Measurements from ENCODE around the gene CYTH3.
A peak's percentile ranks its signal among the peaks of the same experiment; 100 is the strongest.
"Not testable (repeated sequence)": the region's sequence is repeated elsewhere in the genome, so short reads cannot be mapped to it uniquely, and the experiment has no call there.

Gene CYTH3

DNA sequence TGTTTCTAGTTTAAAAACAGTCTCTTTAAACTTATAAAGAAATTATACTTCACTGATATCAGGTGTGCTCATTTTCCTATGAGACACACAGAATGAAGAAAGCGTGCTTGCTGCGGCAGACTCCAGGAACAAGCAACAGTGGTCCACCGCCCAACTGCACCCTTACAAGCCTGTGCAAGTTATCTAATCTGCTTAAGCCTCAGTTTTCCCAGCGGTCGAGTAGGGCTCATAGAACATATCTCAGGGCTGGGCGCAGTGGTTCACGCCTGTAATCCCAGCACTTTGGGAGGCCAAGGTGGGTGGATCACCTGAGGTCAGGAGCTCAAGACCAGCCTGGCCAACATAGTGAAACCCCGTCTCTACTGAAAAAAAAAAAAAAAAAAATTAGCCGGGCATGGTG lies 43.1 kb downstream of the CYTH3 start:
- DNase-seq (ENCODE audit: low read depth) = not testable (repeated sequence)

DNA sequence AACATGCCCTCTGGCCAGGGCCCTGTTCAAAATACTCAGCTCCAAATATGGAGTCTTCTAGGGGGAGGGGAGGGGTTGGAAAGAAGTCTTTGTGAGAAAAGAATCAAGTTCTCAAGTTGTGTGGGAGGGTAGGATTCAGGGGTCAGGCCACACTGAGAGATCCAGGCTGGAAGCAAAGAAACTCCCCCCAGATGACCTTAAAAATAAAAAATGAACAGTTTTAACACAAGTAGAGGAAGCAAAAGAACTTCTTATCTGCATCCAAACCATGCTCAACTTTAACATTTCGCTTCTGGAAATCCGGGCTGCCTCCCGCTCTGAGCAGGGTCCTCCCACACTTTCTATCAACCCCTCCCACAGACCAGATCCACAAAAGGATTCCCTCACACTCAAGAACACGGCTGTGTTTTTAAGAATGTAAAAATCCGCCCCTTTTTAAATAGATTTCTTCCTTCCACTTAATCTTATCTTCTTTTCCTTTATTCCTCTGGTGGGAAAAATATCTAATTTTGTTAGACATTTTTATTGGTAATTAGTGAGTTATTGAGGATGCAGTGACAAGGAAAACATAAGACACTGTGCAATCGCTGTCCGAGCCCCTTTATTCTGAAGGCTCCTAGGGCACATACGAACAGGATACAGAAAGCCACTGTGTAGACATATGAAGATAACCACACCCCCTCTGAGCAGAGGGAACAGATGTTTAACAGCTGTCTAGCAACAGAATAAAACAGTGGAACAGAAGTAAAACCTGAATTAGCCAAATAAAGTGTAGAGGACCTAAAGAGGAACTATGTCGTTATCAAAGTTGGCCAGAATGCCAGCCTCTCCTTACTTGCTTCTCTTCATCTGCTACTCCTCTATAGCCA lies 43.8 kb downstream of the CYTH3 start:
- DNase-seq (ENCODE audit: low read depth) = peak; percentile 67

DNA sequence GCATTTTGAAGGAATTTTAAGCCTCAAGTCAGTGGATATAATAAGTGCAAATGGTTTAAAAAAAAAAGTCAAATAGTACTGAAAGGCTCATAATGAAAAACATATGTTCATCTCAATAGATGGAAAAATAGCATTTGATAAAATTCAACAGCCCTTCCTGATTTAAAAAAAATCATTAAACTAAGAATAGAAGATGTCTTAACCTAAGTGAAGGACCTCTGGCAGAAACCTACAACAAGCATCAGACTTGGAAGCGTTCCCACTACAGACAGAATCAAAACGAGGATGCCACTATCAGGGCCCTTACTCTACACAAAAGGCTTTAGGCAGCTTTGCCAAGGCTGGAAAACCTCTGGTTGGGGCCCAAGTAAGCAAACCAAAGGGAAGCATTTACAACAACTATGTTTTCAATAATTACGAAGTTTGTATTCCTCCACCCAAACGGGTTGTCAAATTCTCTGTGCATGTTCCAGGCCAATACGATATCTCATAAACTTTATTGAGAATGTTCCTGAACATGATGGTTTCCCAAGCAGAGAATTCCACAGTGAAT lies 45.1 kb downstream of the CYTH3 start:
- DNase-seq (ENCODE audit: low read depth) = peak; percentile 89

DNA sequence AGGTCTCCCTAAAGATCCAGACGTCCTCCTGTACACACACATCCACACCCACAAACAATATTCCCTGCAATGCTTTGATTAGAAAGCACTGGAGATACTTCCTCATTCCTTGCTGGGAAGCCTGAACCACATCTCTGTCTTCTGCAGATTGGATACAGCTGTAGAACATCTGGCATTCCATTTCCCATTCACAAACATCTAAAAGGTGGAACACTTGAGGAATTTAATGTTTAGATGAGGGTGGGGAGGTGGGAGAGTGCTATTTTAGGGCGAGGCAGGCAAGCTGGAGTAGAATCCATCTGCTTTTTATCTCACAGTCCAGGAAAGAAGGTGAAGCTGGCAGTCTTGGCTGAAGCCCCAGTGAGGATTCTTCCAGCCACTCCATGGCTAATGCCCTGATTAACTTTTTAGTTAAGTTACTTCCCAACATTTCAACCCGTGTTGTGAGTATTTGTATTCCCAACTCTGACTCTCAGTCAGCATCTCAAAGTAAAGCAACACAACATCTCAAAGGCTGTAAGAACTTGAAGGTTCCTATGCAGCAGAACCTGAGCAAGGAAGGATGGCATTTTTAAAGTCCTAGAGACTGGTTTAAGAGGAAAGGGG lies 46.1 kb downstream of the CYTH3 start:
- DNase-seq (ENCODE audit: low read depth) = peak; percentile 71

DNA sequence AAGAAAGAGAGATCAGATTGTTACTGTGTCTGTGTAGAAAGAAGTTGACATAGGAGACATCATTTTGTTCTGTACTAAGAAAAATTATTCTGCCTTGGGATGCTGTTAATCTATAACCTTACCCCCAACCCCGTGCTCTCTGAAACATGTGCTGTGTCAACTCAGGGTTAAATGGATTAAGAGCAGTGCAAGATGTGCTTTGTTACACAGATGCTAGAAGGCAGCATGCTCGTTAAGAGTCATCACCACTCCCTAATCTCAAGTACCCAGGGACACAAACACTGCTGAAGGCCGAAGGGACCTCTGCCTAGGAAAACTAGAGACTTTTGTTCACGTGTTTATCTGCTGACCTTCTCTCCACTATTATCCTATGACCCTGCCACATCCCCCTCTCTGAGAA lies 49.0 kb downstream of the CYTH3 start:
- DNase-seq (ENCODE audit: low read depth) = not testable (repeated sequence)

DNA sequence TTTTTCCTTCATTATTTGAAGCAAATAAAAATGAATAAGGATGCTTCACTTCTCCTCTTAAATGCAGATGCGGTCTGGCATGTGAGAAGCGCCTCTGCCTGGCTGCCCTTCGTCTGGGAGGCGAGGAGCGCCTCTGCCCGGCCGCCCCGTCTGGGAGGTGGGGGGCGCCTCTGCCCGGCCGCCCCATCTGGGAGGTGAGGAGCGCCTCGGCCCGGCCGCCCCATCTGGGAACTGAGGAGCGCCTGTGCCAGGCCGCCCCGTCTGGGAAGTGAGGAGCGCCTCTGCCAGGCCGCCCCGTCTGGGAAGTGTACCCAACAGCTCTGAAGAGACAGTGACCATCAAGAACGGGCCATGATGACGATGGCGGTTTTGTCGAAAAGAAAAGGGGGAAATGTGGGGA lies 49.4 kb downstream of the CYTH3 start:
- DNase-seq (ENCODE audit: low read depth) = not testable (repeated sequence)

DNA sequence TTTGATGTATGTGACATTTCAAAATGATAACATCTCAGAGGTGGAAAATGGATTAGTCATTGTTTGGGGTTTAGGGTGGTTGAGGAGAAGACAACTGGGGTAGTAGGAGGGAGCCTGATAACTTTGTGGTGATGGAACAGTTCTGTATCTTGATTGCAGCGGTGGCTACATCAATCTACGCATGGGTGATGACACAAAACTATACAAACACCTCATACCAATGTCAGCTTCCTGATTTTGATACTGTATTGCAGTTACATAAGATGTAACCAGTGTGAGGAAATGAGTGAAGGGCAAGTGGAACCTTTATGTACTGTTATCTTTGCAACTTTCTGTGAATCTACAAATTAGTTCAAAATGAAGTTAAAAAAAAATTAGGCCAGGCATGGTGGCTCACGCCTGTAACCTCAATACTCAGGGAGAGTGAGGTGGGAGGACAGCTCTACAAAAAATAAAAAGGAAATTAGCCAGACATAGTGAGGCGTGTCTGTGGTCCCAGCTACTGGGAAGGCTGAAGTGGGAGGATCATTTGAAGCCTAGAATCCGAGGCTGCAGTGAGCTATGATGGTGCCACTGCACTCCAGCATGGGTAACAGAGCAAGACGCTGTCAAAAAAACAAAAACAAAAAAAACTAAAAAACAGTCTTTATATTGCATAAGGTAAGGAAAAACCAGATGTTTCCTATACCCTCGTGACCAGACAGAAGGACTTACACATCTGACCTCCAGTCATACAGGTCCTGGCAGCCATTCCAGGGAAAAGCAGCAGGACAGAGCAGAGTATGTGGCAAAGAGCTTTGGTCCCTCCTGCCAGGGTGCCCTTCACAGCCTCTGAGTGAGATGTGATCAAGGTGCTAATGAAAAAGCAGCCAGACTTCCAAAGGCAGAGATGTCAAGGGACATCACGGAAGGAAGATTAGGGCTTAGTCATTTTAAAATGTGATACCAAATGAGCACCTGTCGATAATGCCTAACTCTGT lies 50.8 kb downstream of the CYTH3 start:
- DNase-seq (ENCODE audit: low read depth) = no peak

DNA sequence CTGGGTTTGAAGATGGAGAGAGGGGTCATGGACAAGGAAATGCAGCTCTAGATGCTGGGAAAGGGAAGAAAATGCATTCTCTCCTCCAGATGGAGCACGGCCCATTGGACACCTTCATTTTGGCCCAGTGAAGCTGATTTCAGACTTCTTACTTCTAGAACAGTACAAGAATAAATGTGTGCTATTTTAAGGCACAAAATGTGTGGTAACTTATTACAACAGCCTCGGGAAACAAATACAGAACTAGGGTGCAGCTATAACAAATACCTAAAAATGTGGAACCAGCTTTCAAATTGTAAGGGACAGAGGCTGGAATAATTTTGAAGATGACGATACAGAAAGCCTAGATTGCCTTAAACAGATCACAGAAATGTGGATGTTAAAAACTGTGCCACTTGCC lies 54.1 kb downstream of the CYTH3 start:
- DNase-seq (ENCODE audit: low read depth) = no peak

DNA sequence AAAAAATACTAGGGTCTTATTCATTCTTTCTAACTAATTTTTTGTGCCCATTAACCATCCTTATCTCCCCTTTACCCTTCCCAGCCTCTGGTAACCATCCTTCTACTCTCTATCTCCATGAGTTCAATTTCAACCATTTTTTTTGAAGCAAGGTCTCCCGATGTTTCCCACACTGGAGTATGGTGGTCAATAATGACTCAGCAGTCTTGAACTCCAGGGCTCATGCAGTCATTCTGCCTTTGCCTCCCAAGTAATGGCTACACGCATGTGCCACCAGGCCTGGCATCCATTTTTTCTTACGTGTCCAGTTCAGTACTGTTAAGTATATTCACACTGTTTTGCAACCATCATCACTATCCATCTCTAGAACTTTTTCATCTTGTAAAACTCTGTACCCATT lies 60.4 kb downstream of the CYTH3 start:
- DNase-seq (ENCODE audit: low read depth) = no peak

DNA sequence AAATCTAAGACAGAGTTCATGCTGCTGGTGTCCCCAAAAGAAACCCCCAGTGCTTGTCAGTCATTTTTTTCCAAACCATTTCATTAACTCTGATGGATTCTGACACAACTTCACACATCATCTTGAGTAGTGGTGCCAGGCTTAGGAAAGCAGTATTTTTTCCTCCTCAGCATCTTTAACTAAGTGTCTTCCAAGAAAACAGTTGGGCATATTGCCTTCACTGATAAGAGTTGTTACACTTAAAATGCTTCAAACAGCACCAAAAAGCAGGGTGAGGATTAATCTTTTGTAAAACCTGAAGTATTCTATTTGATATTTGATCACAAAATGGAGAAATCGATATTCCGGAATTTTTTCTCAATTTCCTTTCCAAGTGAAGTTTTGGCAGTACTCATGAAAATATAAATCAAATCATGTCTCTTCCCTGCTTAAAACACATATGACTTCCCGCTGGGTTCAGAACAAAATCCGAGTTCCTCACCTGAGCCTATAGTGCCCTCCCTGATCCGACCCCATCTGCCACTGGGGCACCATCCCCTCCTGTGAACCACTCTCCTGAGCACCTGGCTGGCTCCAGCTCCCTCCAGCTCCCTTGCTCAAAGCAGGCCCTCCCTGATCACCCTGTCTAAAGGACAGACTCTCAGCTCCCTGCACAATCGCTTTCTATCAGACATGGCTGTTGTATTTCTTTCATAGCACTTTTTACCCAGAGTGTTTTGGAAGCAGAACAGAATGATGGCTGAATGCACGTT lies 61.6 kb downstream of the CYTH3 start:
- no peak for DNase-seq (ENCODE audit: low read depth)

DNA sequence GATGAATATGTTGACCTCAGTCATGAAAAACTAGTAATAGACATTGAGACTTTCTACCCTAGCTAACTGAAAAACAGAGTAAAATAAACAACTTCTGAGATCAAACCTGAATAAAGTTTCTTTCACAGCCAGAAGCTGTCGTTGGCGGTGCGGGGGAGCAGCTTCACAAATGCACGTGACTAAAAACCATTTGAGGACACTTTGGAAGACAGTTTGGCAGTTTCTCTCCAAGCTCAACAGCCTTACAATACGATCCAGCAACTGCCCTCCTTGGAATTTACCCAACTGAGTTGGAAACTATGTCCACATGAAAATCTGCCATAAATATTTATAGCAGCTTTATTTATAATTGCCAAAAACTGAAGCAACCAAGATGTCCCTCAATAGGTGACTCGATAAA lies 63.1 kb downstream of the CYTH3 start:
- peak; percentile 72 for DNase-seq (ENCODE audit: low read depth)

DNA sequence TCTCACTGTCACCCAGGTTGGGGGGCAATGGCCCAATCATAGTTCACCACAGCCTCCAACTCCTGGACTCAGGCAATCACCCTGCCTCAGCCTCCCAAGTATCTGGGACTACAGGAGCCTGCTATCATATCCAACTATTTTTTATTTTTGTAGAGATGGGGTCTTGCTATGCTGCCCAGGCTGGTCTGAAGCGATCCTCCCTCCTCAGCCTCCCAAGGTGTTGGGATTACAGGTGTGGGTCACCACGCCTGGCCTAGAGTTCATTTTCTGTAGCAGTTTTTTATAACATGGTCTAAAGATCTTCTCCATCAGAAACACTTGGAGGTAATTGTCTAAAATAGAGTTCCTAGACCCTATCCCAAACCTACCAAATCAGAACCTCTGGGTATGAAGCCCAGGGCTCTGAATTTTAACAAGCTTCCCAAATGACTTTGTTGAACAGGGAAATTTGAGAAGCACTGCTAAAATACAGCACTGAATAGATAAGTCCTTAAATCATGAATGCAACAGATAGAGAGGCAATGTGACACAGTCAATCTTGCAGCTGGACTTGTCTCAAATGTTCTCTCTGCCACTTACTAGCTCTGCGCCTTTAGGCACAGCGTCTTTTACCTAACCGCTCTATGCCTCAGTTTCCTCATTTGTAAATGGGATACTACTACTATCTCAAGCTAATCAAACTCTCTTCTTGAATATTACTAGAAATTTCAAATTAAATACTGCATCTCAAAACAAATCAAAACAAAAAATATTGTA lies 63.7 kb downstream of the CYTH3 start:
- no peak for DNase-seq (ENCODE audit: low read depth)

DNA sequence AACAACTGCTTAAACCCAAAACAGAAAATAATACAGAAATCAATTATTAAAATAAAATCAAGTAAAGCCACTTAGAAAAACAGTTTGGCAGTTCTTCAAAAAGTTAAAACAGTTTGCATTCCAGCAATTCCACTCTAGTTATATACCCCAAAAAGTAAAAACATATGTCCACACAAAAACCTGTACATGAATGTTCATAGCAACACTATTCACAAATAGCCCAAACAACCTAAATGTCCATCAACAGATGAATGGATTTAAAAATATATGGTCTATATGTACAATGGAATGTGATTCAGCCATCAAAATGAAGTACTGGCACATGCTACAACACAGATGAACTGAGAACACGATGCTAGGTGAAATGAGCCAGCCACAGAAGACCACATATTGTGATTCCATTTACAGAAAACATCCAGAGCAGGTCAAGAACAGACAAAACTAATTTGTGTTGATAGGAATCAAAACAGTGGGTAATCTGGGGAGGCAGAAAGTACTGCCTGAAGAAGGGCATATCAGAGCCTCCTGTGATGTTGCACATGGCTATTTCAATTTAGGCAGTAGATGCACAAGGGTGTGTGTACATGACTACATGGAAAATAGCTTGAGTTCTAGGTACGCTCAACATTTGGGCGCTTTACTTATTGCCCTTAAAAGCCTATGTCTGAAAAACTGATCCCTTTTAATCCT lies 66.3 kb downstream of the CYTH3 start:
- peak; percentile 59 for DNase-seq (ENCODE audit: low read depth)

DNA sequence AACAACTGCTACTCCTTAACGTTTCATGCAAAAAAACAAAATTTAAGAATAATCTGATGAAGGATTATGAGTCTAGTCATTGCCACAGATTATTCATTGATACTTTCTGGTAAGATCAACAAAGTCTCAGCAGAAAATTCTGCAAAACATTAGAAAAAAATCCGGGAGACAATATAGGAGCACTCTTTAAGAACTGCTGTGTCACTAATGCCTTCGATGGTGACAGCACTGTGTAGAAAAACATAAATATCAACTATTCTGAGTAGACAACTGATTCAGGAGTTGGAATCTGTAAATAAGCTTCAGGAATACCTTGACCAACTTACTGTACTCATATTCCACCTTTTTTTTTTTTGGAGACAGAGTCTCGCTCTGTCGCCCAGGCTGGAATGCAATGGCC lies 69.0 kb downstream of the CYTH3 start:
- DNase-seq (ENCODE audit: low read depth) = no peak

DNA sequence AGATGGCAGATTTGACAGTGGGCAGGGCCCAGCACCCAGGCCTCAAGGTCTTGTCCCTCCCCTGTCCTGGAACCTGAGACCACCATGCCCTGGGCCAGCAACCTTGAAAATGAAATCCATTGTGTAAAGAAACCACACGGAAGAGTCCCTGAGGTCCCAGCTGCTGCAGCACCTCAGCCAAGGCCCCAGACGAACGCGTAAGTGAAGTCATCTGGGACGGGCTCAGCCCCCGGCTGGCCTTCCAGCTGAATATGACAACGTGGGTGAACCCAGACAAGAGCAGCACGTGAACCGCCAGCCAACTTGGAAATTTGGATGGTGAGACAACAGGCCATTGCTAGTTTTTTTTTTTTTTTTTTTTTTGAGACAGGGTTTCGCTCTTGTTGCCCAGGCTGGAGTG lies 70.3 kb downstream of the CYTH3 start:
- DNase-seq (ENCODE audit: low read depth) = no peak

DNA sequence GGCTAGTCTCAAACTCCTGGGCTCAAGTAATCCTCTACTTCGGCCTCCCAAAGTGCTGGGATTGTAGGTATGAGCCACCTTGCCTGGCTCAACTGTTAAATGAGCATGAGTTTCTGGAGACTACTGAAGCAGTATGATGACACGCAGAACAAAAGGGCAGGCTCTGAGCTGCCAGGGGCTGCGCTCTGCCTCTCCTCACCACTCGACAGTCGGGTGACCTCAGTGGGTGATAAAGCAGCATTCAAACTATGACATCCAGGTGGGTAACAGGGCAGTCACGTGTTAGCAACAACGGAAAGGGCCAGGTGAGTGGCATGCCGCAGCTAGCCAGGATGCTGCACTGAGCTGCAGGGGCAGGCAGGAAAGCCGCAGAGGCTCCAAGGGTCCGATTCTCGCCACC lies 71.5 kb downstream of the CYTH3 start:
- DNase-seq (ENCODE audit: low read depth) = no peak

DNA sequence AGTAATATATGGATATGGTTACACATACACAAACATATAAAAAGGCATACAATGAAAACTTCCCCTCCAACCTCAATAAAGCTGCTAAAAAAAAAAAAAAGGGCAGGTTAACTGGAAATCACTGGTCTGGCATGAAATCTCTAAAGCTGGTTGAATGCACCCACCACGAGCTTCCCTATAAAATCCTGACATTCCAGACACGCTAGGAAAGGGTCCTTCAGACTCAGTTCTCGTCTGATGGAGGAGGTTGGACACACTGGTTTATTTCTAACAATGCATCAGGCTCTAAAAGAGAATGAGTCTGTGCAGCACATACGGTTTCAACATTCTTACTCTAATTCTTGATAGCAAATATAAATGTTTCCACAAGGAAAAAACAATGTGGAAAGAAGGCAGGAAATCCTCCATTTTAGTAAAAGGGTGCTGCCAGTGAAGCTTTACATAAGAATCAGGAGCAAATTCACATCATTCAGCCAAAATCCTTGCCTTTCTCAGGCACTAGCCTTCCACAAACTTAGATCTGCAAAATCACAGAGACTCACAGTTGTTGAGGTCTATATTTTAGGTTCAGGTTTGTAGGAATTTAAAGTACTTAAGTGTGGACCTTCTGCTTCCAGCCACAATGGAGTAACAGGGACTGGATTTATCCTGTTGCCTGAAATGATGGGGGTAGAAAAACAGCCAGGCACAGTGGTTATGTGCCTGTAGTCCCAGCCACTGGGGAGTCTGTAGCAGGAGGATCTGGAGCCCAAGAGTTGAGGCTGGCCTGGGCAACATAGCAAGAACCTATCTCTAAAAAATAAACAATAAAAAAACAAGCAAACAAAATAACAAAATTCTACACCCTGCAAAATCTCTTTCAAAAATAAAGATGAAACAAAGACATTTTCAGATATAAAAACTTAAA lies 73.5 kb downstream of the CYTH3 start:
- DNase-seq (ENCODE audit: low read depth) = no peak

DNA sequence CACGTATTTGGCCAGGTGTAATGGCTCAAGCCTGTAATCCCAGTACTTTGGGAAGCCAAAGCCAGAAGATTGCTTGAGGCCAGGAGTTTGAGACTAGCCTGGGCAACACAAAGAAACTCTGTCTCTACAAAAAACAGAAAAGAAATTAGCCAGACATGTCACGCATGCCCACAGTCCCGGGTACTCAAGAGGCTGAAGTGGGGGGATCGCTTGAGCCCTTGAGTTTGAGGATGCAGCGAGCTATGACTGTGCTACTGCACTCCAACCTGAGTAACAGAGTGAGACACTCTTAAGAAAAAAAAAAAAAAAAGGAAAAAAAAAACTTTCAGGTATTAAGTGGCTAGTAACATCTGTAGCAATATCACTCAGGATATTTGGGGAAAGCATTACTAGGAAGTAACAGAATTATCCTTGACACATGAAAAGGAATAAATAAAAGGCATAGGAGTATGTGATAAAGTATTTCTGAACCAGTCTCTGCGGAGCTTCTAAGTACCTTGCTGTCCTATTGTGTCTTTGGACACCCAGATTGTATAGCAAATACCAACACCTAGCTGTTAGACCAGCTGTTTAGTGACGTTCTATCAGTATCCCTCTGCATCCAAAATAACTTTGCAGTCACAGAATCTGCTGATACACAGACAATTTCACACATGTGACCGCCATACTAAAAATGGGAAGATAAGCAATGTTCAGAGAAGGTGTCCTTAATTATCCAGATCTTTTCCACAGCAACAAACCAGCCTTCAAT lies 74.4 kb downstream of the CYTH3 start:
- no peak for DNase-seq (ENCODE audit: low read depth)
